ENCODE data around the gene IKZF2. TPM values are rescaled to one million over a fixed set of nuclear protein-coding genes. Genes with fewer than 3 reads are reported as not detected.

The IKZF2 gene
- total RNA-seq, 1 donor from 2014 or later = 8.7 TPM

DNA sequence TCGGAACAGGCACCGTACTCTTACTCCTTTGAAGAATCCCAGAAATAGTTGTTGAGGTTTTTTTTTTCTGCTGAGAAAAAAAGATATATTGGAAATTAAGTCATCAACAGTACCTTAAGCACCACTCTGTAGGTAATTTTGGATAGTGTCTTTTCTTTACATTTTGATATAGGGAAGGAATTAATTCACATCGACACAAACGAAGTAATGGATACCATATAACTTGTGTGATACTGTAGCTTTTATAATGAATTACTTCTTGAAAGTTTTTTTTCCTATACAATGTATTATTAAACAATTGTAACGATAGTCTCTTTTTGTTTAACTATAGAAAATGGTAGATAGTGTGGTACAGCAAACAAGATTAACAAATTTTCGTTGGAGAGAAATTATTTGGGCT is 1.5 kb upstream of the IKZF2 start:
- intact Hi-C loops (cut with micrococcal nuclease) = loop anchor here (1.0 to 5.0 kb wide), 5 partner anchors 79 to 467 kb away; no protein-coding TSS in a partner anchor

DNA sequence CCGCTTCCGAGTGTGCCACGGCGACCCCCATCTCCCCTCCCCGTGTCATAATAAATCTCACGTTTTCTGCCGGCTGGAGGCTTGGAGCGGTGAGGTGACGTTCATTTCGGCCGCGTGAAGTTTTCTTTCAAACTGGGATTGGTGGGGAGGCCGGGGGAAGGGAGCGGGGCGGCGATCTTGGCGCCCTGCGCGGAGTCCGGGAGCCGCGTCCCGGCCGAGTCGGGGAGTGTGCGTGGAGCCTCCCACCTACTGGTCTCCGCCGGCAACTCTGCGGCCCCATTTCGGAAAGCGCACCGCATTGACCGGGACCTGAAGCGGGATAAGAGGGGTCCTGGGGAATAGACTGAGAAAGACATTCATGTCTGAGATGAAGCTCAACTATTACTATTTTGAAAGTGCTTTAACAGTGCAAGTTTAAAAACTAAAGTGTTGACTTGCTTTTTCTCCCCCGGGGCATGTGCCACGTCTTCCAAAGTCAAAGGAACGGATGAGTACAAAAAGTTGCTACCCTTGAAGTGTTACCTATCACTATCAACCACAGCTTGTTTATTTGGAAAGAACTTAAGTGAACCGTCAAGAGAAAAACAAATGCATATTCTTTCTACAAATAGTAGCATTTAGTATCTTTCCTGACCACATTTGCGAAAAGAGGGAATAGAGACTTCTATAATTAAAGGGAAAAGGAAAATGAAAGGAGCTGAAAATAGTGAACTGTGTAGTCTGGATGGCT is 818 bp upstream of the IKZF2 start:
- intact Hi-C loops (cut with micrococcal nuclease) = loop anchor here (5.0 kb wide), 2 partner anchors 80 to 195 kb away; no protein-coding TSS in a partner anchor

DNA sequence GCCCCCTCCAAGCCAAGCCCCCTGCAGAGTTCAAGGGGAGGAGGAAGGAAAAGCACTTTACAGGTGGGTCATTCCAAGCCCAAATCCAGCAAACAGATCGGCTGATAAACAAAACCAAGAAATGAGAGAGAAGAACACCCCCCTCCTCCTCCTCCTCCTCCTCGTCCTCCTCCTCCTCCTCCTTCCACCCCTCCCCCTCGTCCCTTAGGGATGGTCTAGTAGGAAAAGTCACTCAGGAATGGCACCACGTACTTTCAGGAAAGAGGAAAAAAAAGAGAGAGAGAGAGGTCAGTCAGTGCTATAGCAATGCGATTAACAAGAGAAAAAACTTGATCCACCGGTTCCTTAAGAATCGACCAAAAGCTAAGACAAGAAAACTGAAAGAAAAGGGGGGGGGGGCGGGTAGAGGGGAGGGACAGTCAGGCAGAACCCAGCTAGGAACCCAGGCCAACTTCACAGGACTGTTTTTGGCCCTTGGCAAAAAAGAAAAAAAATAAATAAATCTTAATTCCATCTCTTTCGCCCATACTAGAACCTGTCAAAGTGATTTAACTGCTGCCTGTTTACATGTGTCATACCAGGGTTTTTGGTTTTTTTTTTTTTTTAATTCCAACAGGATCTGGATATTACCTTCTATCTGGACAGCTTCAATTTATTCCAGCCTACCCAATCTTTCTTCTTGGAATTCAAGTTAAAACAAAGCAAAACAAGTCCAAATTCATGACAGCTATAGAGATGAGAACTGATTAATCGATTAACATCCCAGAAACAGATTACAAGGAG is 906 bp downstream of the IKZF2 start:
- intact Hi-C loops (cut with micrococcal nuclease) = loop anchor here (1.0 to 5.0 kb wide), 7 partner anchors 31 to 1658 kb away; partner anchors contain the start of genes BARD1 and SPAG16

DNA sequence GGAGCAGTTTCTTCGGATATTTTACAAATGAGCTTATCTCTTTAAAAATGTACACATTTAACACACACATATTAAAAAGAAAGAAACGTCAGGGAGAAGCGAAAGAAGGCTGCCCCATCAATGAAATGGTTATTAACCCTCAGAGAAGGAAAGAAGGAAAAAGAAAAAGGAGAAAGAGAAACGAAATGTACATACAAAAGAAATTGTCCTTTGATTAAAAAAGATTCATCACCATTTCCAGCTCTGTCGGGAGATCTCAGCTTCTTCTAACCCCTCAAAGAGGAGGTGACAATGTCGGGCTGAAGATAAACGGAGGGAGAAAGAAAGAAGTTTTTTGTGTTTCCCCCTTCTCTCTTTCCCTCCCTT is 1.5 kb downstream of the IKZF2 start:
- intact Hi-C loops (cut with micrococcal nuclease) = loop anchor here (2.0 to 5.0 kb wide), 6 partner anchors 45 to 1659 kb away; partner anchors contain the start of genes BARD1 and SPAG16

DNA sequence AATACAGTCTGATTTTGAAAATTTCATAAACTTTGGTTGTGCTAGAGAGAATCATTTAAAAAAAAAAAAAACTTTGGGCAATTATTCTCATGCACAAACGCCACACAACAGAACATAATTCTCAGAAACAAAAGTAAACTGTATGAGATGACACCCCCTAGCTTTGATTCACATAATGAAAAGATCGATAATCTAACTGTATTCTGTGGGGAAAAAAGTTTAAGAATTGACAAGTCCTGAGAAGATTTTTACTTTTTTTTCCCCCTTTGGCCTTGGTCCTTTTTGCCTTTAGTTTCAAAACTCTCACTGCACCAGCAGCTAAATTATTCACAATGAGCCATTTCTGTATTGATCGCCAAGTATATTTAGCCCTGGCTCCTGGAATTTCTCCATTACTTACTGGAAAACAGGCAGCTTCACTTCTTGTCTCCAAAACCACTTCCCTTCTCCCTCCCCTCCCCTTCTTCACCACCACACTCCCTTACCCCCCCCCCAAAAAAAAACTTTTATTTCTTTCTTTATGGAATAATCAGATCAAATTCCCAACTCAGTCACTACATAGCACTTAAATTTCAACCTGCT is 2.0 kb downstream of the IKZF2 start:
- intact Hi-C loops (cut with micrococcal nuclease) = no loop called here

DNA sequence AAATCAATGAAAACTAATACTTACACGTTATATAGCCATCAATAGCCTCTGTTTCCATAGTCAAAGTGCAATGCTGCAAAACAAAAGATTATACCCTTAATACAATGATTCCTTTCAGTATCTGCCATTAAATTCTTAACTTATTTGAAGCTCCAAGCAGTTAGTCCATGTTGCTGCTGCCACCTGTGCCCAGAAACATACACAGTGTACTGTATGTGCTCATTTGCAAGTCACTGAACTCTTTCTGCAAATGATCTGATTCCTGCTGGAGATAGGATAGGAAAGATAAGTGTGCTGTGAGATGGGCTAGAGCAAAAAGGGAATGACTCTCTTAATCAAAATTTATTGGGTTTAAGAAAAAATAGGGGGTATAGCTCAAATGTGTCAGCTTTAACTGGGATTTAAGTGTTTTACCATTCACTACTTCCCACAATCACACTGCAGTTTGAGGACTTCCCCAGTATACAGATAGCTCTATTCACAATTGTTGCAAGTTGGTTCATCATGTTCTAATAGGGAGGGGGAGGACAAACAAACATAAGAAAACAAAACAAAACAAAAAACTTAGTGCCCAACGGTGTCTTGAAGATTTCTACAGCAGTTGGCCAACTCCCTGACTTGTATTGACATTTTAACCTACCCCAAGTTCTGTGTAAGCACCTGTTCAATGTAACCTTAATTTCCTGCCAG is 2.7 kb downstream of the IKZF2 start:
- intact Hi-C loops (cut with micrococcal nuclease) = no loop called here

DNA sequence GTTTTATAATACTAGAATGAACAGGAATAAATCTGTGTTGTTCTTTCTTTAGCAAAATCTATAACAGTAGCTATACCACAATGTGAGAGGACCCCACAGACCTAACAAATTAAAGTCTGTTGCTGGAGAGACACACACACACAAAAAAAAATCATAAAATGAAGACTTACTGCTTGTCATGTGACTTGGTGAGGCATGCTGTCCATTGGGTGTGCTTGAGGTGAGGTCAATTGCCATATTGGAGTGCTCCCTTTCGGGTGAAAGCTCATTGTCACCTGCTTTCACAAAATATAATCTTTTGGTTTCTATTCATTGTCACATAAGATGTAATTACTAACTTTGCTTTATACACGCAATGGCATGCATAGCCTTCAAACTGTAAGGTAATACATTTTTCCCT is 3.9 kb downstream of the IKZF2 start:
- intact Hi-C loops (cut with micrococcal nuclease) = no loop called here

DNA sequence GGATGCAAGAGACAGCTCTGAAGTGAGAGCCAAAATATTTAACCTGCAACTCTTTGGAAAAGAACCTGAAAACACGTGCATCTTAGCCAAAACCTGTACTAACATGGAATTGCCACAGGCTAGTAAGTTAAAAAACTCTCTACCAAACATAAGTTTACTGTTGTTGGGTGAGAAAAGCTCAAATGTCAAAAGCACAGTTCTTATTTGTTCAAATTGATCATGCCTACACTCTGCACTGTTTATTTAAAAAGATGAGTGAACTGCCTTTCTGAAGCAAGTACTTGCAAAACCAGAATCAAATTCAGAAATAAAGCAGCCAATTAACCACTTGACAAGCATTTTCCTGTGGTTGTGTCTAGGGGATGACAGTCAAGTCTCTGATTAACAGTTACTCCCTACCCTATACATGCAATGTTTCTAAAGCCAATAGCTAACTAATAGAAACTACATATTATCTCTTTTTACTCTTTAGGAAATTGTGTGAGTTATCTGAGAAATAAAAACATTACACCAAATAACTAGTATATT is 5.6 kb downstream of the IKZF2 start:
- intact Hi-C loops (cut with micrococcal nuclease) = no loop called here

DNA sequence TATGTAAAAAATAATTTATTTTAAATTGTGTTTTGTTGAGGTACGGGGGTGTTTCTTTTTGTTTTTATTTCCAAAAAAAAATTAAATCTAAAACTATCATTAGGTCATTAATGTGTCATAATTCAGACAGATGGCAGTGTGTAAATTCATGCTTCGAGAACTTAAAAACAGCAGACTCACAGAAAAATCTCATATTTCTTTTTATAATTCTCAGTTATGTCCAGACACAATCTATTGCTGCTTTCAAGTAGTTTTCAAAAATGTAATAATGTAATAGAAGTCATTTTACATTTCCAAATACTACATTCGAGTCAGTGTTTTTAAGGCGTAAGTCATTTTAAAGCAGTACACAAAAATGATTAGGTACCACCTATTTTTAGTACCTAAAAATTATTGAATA is 14.3 kb downstream of the IKZF2 start:
- intact Hi-C loops (cut with micrococcal nuclease) = no loop called here

DNA sequence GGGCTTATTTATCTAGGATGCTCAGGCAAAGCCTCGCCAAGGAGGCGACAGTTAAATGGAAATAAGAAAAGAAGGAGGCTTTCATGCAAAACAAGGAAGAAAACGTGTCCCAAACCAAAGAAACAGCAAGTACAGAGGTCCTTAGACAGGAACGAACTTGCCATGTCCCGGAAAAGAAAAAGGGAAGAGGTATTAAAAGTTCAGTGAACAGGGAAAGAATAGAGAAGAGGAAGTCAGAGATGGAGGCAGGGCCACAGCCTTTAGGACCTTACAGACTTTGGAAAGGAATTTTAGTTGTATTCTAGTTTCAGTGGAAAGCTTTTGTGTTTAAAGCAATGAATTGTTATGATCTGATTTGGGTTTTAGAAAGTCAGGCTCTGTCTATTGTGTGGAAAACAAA is 22.1 kb downstream of the IKZF2 start:
- intact Hi-C loops (cut with micrococcal nuclease) = no loop called here

DNA sequence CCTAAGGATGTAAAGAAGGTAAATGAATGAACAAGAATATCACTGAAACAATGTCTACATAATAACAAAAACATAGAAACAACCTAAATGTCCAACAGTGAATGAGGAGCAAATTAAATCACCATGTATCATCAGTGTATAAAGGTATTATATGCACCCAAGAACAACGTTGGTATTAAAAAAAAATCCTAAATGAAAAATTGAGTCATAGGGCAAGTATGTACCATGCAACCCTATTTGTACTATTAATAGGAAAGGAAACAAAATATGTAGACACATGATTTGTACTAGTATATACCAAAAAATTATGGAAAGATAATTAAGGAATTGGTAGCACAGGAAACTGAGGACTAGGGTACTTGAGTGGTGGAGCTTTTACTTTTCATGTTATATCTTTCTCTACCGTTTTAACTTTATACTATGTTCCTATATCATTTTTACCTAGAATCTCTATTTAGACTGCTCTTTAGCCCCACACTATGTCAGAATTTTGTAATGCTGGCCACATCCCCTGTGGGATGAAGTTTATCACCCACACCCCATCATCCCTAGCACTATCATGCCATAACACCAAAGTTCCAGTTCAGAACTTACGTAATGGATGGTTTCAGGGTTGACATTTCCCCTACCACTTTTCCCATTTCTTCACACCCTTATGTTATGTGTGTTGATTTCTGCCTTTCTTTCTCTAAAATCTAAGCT is 25.6 kb downstream of the IKZF2 start:
- intact Hi-C loops (cut with micrococcal nuclease) = no loop called here

DNA sequence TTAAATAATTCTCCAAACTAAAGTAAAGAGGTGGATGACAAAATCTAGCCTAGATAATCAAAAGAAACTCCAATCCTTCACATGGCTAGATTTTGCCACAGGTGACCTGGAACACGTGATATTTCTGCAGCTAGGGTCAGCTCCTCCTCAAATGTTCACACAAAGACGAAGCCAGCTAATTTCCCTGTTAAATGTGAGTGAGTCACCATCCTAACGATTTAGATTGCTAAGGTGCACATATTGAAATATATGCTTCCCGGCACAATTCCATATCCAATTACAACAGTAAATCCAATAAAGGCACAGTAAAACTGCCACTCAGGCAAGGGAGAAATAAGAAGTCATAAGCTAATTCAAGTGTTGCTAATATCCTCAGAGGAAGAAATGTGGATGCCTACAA is 28.7 kb downstream of the IKZF2 start:
- intact Hi-C loops (cut with micrococcal nuclease) = no loop called here

DNA sequence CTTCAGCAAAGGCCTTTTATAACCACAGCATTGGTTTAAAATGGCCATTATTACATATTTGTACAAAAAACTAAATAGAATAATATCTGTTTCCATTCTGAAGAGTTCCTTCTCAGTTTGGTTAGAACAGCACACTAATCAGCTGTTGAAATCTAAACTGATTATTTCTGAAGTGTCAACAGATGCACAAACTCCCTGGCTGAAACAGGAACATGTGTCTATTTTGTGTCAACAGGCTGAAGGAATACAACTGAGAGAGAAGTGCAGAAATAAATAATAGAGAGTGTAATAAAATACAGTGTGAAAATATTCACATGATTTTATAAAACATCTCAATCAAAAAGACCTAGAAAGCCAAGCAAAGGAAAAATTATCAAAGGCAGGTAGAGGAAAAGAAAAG is 29.7 kb downstream of the IKZF2 start:
- intact Hi-C loops (cut with micrococcal nuclease) = no loop called here

DNA sequence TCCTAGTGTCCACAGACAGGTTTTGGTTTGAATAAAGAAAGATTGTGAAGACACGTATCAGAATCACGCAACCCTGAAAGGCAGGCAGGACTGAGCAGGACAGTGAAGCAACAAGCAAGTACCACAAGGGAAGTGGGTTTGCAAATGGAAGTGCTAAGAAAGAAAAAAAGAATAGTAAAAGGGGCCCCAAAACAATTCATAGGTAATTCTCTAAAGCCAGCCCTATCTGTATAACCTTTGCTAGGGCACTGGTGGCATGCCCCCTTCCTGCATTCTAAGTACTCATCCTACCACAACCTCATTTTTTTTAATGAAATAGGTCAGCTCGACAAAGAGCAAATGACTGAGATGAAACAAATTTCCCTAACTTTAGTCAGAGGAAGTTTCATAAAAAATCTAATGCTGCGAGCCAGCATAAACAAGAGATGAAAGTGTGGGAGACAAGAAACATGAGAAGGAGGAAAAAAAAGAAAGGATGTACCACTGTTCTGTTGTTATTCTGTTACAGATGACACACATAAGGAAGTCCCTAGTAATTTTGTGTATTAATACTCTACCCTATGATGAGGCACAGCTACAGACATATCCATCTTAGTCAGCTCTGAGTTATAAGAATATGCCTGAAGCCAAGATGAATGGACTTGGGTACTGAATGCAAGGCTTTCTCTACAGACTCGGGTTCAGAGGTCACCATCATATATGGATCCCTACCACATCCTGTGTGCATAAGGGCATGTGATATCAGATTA is 32.2 kb downstream of the IKZF2 start:
- intact Hi-C loops (cut with micrococcal nuclease) = loop anchor here (1.0 to 2.0 kb wide), 3 partner anchors 14 to 102 kb away; partner anchors contain the start of gene IKZF2

DNA sequence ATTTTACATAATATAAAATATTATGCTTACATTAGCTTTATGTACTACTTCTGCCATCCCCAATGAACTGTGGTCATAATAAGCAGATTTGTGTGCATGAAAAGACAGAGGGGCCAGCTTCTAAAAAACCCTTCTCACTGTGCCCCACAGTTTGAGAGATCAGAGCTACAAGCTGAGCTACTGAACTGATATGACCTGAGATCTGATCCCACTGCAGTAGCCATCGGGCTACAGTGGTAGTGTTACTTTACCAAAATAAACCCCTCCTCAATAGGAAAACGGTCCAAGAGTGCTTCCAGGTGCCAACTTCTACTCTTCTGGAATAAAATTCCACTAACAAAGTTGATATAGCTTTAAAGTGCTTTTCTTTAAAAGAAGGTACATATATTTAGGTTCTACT is 43.1 kb downstream of the IKZF2 start:
- intact Hi-C loops (cut with micrococcal nuclease) = no loop called here

DNA sequence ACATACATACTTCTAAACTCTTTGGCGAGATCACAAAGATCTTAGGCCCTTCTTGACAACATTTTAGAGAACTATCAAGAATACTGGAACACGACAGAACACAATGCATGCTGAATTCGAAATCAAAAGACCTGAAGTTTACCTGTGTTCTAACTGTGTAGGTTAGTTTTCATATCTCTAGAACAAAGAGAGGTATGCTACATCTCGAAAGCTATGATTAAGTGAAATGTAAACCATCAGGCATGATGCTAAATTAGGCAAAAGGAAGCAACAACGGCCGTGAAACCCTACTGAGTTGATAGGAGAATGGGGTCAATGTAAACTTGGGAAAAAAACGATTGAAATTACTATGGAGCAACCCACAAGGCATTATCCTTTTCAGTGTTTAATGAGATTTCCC is 43.7 kb downstream of the IKZF2 start:
- intact Hi-C loops (cut with micrococcal nuclease) = no loop called here

DNA sequence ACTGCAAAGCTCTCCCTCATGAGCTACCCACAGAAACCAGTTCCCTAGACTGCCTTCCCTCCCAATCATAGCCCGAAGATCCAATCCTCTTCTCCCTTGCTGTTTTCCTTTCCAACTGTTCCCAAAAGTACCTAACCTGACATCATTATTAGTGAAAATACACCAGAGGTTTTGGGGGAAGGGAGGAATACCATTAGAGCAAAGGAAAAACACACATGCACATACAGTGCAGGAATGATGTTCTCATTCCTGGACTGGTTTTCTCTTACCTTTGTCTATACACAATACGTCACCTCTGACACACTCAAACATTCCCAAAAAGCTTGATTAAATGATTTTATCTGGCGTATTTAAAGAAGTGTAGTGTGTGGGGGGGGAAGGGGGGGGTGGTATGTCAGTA is 46.2 kb downstream of the IKZF2 start:
- intact Hi-C loops (cut with micrococcal nuclease) = loop anchor here (2.0 kb wide), 2 partner anchors 14 to 46 kb away; partner anchors contain the start of gene IKZF2

DNA sequence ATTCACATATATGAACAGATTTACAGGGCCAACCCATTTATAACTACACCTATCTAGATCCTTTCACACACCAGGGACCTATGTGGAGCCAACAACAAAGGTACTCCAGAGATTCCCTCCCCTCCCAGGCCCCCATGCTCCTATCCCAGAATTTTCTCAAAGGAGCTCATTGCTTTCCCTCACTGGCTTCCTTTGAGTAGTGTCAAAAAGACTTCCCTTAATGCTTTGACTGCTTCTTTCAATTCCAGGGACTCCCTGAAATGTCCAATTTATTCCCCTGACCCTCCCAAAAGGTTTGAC is 46.6 kb downstream of the IKZF2 start:
- intact Hi-C loops (cut with micrococcal nuclease) = loop anchor here (2.0 kb wide), 2 partner anchors 14 to 46 kb away; partner anchors contain the start of gene IKZF2

DNA sequence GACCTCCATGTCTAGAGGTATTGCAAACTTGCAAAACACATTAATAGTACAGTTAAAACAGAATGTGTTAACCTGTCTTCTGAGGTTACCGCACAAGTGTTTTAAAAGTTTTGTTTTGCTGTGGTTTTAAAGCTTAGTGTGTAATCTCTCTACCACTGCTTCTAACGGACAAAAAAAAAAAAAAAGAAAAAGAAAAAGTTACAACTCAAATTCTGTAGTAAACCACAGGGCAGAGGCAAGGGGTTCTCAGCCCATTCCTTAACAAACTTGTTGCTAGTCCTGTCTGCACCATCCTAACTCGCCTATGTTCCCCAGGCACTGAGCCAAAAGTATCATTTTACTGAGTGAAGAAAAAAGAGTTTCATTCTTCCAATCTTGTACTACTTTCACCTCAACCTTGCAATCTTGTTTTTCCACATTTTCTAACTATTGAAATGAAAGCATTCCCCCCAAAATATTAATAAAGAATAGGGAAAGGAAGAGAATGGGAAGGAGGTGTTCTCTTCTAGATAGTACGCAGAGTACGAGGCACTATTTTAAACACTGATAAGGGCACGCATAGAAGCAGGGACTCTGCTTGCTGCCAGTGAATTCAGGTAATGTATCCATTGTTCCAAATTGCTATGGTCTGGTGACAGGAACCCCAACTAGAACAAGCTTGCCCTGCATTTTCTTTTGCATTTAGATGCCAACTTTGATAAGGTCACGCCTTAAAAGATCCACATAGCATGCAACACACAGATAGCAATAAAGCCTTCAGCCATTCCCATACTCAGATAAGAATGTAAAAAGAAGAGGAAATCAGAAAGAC is 47.1 kb downstream of the IKZF2 start:
- intact Hi-C loops (cut with micrococcal nuclease) = loop anchor here (2.0 kb wide), 2 partner anchors 15 to 47 kb away; partner anchors contain the start of gene IKZF2
